Activated CD4-positive, alpha-beta T cell treated with anti-CD3 and anti-CD28 coated beads for 36 hours (primary cell): ENCODE results near the gene NCCRP1. TPM values are rescaled to one million over a fixed set of nuclear protein-coding genes. Genes with fewer than 3 reads are reported as not detected.

ENCODE experiments used
- ATAC-seq: fragments of 200-7000 bp; cut with Tn5 transposase; one replicate; pipeline ENCODE4 v1.10.0; 2021; ENCODE audit warnings: mild to moderate bottlenecking, moderate library complexity
- CTCF ChIA-PET: fragments of 350-600 bp; sonication (Branson Sonifier 250); formaldehyde crosslinking; loops from one replicate; lab custom pipeline; 2021; ENCODE audit warnings: antibody characterized with exemption; lab: Charles Lee
- POLR2A ChIA-PET: fragments of 350-600 bp; sonication (Branson Sonifier 250); formaldehyde crosslinking; loops from one replicate; lab custom pipeline; 2021; ENCODE audit warnings: antibody characterized with exemption, inconsistent platforms; lab: Charles Lee
- DNase-seq: peaks from one replicate; pipeline ENCODE4 v3.0.0-alpha.2; 2020
- H3K27ac Mint-ChIP-seq: one replicate; pipeline ENCODE4 v1.8.0; 2021; ENCODE audit warnings: mixed read lengths
- H3K27me3 Mint-ChIP-seq: one replicate; pipeline ENCODE4 v1.8.0; 2021; ENCODE audit warnings: mixed read lengths
- H3K36me3 Mint-ChIP-seq: one replicate; pipeline ENCODE4 v1.8.0; 2021; ENCODE audit warnings: low read depth, mixed read lengths
- H3K4me1 Mint-ChIP-seq: one replicate; pipeline ENCODE4 v1.8.0; 2021; ENCODE audit warnings: mixed read lengths
- H3K4me3 Mint-ChIP-seq: one replicate; pipeline ENCODE4 v1.8.0; 2021; ENCODE audit warnings: mild to moderate bottlenecking, moderate library complexity, mixed read lengths
- H3K9me3 Mint-ChIP-seq: one replicate; pipeline ENCODE4 v1.8.0; 2021; ENCODE audit warnings: low read depth, mixed read lengths
- intact Hi-C, 2 experiments: fragments of 100-400 bp; cut with DNase I in 1 of 2; cut with micrococcal nuclease in 1 of 2; formaldehyde crosslinking; loops; one replicate each; pipeline versions ENCODE4 v1.14.2 to v1.15.1; 2022 to 2024; cut with DNase I, micrococcal nuclease
- total RNA-seq, 2 experiments: library from RNA; stranded (reverse); gene quantifications; one replicate each; pipeline ENCODE4 v1.2.3, GENCODE V29; 2021

Gene NCCRP1
- total RNA-seq, 2 experiments from 2014 or later: not detected

DNA sequence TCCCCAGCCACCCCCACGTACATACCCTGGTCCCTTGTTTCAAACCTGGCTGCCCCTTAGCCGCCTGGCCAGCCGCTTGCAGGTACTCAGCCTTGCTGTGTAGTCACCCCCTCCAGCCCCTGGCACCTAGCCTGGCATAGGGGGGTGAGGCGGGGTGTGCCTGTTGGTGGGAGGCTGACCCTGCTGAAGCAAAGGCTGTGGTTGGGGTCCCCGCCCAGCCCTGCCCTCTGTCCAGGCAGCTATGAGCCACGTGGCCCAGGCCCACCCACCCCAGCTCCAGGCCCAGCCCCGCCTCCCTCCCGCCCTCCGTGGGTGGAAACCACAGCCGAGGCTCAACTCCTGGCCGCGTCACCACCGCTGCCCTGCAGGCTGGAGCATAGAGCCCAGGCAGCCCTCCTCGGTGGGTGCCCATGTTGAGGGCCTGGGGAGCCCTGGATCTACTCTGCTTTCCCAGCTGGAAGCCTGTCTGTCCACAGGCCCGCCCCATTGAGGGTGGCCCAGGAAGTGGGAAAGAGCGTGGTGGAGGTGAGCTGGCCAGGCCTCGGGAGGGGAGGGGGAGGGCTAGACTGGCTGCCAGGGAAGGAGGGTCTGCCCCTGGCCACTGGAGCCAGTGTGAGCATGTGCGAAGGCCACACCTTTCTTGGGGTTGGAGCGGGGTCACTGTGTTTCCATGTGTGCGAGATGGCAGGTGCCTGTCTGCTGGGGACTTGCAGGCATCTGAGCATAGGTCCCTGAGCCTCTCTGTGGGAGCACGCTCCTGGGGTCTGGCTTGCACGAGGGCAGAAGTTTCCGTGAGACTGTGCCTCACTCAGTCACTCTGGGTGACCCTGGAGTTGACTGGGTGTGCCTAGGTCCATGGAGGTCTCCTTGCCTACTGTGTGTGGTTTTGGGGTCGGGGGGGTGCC, 40.2 kb upstream of the NCCRP1 start:
- Mint-ChIP-seq H3K36me3 (no peaks in the 10 kb centered on the region), H3K4me1 (peaks cover 24% of the 10 kb centered on the region), H3K27ac (no peak overlapping the region), H3K4me3 (no peak overlapping the region), H3K27me3 (no peaks in the 10 kb centered on the region), H3K9me3 (no peaks in the 10 kb centered on the region)
- intact Hi-C loops: no loop called here
- DNase-seq: peak; percentile 33
- ATAC-seq: peak; percentile 26
- CTCF ChIA-PET: interaction anchor here (0.7 kb wide), 1 partner anchor 1221 kb away, joined by 3 read pairs; no protein-coding TSS in a partner anchor
- POLR2A ChIA-PET: no interaction called here

DNA sequence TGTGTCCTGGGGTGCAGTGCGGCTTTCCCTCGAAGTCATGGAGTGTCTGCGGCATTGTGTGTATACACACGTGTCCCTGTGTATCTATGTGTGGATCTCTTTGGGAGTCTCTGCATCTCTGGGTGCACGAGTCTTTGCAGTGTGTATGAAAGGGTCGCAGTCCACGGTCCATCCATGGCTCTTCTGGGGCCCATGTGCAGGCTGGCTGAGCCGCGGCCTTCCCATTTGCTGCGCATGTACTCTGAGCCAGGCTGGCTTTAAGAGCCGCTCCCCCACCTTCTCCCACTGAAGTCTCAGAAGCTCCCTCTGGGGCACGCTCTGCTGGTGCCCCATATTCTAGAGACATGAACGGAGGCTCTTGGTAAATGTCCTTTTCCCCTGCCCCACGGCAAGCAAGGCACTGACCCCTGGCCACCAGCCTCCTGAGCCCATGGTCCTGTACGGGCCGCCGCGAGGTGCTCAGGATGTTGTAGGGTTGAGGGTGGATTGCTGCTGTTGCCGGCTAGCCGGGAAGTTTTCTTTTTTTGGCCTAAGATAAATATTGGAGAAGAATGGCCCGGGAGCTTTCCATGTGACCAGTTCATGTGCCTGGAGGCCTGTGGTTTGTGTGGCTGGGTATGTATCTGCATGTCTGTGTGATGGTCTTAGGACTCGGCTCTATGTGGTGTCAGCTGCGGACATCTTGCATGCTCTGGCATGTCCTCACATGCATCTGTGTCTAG, 39.3 kb upstream of the NCCRP1 start:
- ATAC-seq (no peak), DNase-seq (no peak)
- ChIA-PET CTCF (interaction anchor here (0.7 kb wide), 1 partner anchor 1221 kb away, joined by 3 read pairs; no protein-coding TSS in a partner anchor), POLR2A (no interaction called here)
- Mint-ChIP-seq H3K4me1 (peaks cover 24% of the 10 kb centered on the region), H3K27ac (no peak overlapping the region), H3K27me3 (no peaks in the 10 kb centered on the region), H3K9me3 (no peaks in the 10 kb centered on the region), H3K4me3 (no peak overlapping the region), H3K36me3 (no peaks in the 10 kb centered on the region)
- intact Hi-C loops: no loop called here

DNA sequence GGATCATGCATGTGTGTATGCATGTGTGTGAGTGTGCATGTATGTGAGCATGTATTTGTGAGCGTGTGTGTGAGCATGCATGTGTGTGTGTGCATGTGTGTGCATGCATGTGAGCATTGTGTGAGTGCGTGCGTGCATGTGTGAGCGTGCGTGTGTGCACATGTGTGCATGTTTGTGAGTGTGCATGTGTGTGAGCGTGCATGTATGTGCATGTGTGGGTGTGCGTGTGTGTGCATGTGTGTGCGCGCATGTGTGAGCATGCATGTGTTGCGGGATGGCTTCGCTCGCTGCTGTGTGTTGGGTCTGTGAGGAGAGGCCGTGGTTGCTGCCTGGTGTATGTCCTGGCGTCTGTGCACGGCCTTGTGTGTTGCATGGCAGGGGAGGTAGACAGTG, 38.8 kb upstream of the NCCRP1 start:
- Mint-ChIP-seq H3K4me1 (peaks cover 28% of the 10 kb centered on the region), H3K9me3 (no peaks in the 10 kb centered on the region), H3K27me3 (no peaks in the 10 kb centered on the region), H3K36me3 (no peaks in the 10 kb centered on the region), H3K27ac (no peak overlapping the region), H3K4me3 (no peak overlapping the region)
- ATAC-seq: no peak
- no peak for DNase-seq
- ChIA-PET POLR2A (no interaction called here), CTCF (no interaction called here)
- intact Hi-C loops: no loop called here

DNA sequence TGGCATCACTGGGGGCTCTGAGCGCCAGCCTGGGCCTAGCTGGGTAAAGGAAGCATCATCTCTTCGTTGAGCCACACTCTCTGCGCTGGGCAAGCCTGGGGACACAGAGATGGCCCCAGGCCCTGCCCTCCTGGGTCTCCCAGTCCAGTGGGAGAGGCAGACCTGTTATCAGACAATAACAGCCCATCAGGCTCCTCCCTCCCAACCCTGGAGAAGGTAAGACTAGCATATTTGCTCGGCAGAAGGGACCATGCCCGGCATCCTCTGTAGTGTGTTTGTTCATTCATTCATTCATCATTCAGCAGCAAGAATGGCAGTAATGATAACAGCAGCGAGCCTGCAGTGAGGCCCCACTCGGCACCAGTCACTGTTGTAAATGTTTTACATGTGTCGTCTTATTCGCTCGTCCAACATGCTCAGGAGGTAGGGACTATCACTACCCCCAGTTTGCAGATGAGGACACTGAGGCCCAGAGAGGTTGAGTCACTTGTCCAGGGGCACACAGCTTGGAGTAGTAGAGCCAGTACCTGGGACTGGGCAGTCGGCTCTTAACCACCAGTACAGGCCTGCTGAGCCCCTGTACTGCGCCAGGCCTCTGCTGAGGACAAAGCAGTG, 38.0 kb upstream of the NCCRP1 start:
- no peak overlapping the region for H3K4me3 Mint-ChIP-seq
- no peaks in the 10 kb centered on the region for H3K36me3 Mint-ChIP-seq
- no peaks in the 10 kb centered on the region for H3K27me3 Mint-ChIP-seq
- ChIA-PET CTCF (no interaction called here), POLR2A (no interaction called here)
- peaks cover 27% of the 10 kb centered on the region for H3K4me1 Mint-ChIP-seq
- no peaks in the 10 kb centered on the region for H3K9me3 Mint-ChIP-seq
- DNase-seq: no peak
- no peak for ATAC-seq
- no peak overlapping the region for H3K27ac Mint-ChIP-seq
- intact Hi-C loops: no loop called here

DNA sequence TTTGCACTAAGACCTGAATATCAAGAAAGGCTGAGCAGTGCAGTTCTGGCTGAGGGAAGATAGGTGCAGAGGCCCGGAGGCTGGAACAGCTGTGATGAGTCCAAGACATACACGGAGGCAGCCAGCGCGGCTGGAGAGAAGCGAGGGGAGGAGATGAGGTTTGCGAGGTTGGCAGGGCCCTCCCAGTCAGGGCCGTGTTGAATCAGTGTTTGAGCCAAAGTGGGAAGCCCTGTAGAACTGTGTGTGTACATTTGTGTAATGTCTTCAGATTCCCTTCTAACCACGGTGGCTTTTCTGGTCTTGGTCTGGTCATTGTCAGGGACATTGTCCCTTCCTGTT, 36.3 kb upstream of the NCCRP1 start:
- CTCF ChIA-PET: no interaction called here
- DNase-seq: no peak
- POLR2A ChIA-PET: no interaction called here
- intact Hi-C loops: no loop called here
- Mint-ChIP-seq H3K4me3 (no peak overlapping the region), H3K27ac (no peak overlapping the region), H3K9me3 (no peaks in the 10 kb centered on the region), H3K36me3 (no peaks in the 10 kb centered on the region), H3K27me3 (no peaks in the 10 kb centered on the region), H3K4me1 (peaks cover 16% of the 10 kb centered on the region)
- no peak for ATAC-seq

DNA sequence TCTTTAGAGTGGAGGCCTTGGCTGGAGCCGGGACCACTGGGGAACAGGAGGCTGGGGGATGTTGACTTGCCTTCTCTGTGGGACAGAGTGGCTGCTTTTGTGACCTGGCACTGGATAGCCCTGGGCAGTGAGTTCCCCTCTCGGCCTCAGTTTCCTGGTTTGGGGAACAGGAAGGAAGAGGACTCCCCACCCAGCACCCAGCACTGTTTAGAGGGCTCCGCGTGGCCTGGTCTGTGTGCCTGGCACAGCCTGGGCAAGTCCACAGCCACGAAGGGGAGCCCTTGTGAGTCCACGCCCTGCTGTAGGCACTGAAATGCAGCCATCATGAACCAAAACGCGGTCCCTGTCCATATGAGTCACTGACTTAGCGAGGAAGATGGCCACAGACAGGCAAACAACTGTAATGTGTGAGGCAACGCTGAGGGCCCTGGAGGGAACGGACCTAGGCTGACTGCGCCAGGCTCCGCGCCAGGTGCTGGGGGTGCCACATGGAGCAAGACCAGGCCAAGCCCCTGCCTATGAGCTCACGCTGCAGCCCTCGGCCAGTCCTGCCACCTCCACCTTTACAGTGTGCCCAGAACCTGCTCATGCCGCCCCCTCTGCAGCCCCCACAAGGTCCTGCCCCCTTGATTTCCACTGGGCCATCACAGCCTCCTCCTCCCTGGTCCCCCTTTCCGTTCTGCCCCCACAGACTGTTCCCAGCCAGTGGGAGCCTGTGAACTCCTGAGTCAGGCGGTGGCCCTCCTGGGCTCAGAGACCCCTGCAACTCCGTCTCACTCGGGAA, 35.7 kb upstream of the NCCRP1 start:
- no peaks in the 10 kb centered on the region for H3K36me3 Mint-ChIP-seq
- H3K27ac Mint-ChIP-seq: no peak overlapping the region
- ChIA-PET CTCF (no interaction called here), POLR2A (no interaction called here)
- H3K4me3 Mint-ChIP-seq: no peak overlapping the region
- DNase-seq: no peak
- intact Hi-C loops: no loop called here
- ATAC-seq: no peak
- H3K9me3 Mint-ChIP-seq: no peaks in the 10 kb centered on the region
- H3K4me1 Mint-ChIP-seq: peaks cover 12% of the 10 kb centered on the region
- H3K27me3 Mint-ChIP-seq: no peaks in the 10 kb centered on the region

DNA sequence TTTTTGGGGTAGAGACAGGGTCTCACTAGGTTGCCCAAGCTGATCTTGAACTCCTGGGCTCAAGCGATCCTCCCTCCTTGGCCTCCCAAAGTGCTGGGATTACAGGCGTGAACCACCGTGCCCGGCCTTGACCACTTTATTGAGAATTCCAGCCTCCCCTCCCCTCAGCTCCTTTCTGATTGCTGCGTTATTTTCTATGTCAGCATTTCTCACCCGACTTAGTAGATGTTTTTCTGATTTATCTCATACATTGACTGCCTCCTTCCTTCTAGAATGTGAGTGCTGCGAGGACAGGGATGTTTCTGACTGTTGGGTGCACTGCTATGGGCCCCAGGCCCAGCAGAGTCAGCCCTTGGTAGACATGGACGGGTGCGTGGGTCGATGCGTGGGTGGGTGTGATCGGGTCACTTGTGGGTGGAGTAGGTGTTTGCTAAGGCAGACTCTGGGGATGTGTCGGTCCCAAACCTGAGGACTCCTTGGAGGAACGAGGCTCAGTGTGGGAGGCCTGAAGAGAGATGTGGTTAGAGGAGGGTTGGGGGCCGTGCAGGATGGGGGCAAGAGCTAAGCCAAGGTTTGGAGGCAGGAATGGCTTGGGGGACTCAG, 34.2 kb upstream of the NCCRP1 start:
- H3K27me3 Mint-ChIP-seq: no peaks in the 10 kb centered on the region
- DNase-seq: no peak
- no peak overlapping the region for H3K4me3 Mint-ChIP-seq
- ChIA-PET POLR2A (no interaction called here), CTCF (interaction anchor here (0.6 to 0.7 kb wide), 2 partner anchors 11 to 26 kb away, joined by 3 to 4 read pairs; no protein-coding TSS in a partner anchor)
- intact Hi-C loops: no loop called here
- no peaks in the 10 kb centered on the region for H3K36me3 Mint-ChIP-seq
- peaks cover 6% of the 10 kb centered on the region for H3K4me1 Mint-ChIP-seq
- no peaks in the 10 kb centered on the region for H3K9me3 Mint-ChIP-seq
- H3K27ac Mint-ChIP-seq: no peak overlapping the region
- ATAC-seq: no peak

DNA sequence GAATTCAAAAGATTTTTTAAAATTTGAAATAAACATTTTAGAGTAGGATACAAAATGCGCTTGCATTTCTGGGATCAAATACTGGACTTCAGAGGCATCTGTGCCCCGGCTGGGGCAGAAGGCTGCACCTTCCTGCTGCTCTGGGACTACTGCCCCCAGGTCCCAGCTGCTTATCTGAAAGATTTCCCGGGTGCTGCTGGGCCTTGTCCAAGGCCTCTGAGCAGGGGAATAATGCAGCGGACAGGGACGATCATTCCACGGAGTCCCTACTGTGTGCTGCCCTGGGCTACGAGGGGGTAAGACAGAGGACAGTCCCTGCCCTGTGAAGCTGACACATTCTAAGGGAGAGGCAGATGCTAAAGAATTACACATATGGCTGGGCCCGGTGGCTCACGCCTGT, 33.1 kb upstream of the NCCRP1 start:
- Mint-ChIP-seq H3K36me3 (no peaks in the 10 kb centered on the region), H3K4me3 (no peak overlapping the region), H3K27ac (no peak overlapping the region), H3K9me3 (no peaks in the 10 kb centered on the region), H3K4me1 (peaks cover 4% of the 10 kb centered on the region), H3K27me3 (no peaks in the 10 kb centered on the region)
- CTCF ChIA-PET: interaction anchor here (0.7 kb wide), 1 partner anchor 25 kb away, joined by 4 read pairs; no protein-coding TSS in a partner anchor
- POLR2A ChIA-PET: no interaction called here
- DNase-seq (no peak), ATAC-seq (no peak)
- intact Hi-C loops: no loop called here

DNA sequence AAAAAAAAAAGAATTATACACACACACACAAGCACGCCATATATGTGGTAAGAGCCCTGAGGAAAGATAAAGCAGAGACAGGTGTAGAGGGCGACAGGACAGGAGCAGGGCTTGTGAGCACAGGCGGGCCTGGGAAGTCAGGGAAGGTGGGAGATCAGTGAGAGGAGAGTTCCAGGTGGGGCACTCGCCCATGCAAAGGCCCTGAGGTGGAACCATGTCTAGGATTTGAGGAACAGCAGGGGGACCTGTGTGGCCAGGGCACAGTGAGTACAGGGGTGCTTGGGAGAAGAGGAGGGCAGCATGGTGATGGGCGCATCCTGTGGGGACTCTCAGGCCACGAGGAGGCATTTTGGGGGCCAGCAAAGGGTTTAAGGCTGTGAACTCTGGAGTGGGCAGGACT, 32.5 kb upstream of the NCCRP1 start:
- no peak for DNase-seq
- ChIA-PET CTCF (no interaction called here), POLR2A (no interaction called here)
- Mint-ChIP-seq H3K9me3 (no peaks in the 10 kb centered on the region), H3K27ac (no peak overlapping the region), H3K27me3 (no peaks in the 10 kb centered on the region), H3K36me3 (no peaks in the 10 kb centered on the region), H3K4me3 (no peak overlapping the region), H3K4me1 (peaks cover 4% of the 10 kb centered on the region)
- ATAC-seq: no peak
- intact Hi-C loops: no loop called here

DNA sequence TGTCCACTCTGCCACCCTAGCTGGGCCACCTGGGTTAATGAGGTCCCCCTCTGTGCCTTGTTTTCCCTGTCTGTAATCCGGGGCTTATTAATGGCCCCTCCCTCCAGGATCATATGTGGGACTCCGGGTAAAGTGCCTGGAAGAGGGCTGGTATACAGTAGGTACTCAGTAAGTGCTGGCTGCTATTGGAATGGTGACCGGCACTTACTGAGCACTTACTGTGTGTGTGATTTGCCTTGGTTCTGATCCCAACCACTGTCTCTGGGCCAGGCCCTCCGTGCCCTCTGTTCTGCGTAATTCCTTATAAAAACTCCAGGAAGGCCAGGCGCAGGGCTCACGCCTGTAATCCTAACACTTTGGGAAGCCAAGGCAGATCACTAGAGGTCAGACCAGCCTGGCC, 30.9 kb upstream of the NCCRP1 start:
- Mint-ChIP-seq H3K27me3 (no peaks in the 10 kb centered on the region), H3K4me1 (peaks cover 4% of the 10 kb centered on the region), H3K27ac (no peak overlapping the region), H3K9me3 (no peaks in the 10 kb centered on the region), H3K36me3 (no peaks in the 10 kb centered on the region), H3K4me3 (no peak overlapping the region)
- ATAC-seq (no peak), DNase-seq (no peak)
- CTCF ChIA-PET: no interaction called here
- intact Hi-C loops: no loop called here
- POLR2A ChIA-PET: no interaction called here
